Activated CD4-positive, alpha-beta memory T cell treated with anti-CD3 and anti-CD28 coated beads, Interleukin-2, amount 10 ng/mL, durations not matched to agents 7 days and 5 days (primary cell): ENCODE results near the gene KAZN. TPM values are rescaled to one million over a fixed set of nuclear protein-coding genes. Genes with fewer than 3 reads are reported as not detected.

Experiments
- CTCF ChIA-PET: fragments of 350-600 bp; sonication (Branson Sonifier 250); formaldehyde crosslinking; loops from one replicate; lab custom pipeline; 2021; ENCODE audit warnings: antibody characterized with exemption, inconsistent platforms; lab: Charles Lee
- POLR2A ChIA-PET: fragments of 350-600 bp; sonication (Branson Sonifier 250); formaldehyde crosslinking; loops from one replicate; lab custom pipeline; 2021; ENCODE audit warnings: antibody characterized with exemption; lab: Charles Lee
- DNase-seq: peaks from one replicate; pipeline ENCODE4 v3.0.0-alpha.2; 2020
- H3K27ac Mint-ChIP-seq: one replicate; pipeline ENCODE4 v1.8.0; 2021; ENCODE audit warnings: mild to moderate bottlenecking, mixed read lengths
- H3K27me3 Mint-ChIP-seq: one replicate; pipeline ENCODE4 v1.8.0; 2021; ENCODE audit warnings: mixed read lengths
- H3K36me3 Mint-ChIP-seq: one replicate; pipeline ENCODE4 v1.8.0; 2021; ENCODE audit warnings: low read depth, mixed read lengths
- H3K4me1 Mint-ChIP-seq: one replicate; pipeline ENCODE4 v1.8.0; 2021; ENCODE audit warnings: mixed read lengths
- H3K4me3 Mint-ChIP-seq: one replicate; pipeline ENCODE4 v1.8.0; 2021; ENCODE audit warnings: mild to moderate bottlenecking, mixed read lengths
- H3K9me3 Mint-ChIP-seq: one replicate; pipeline ENCODE4 v1.8.0; 2021; ENCODE audit warnings: mixed read lengths
- total RNA-seq, 2 experiments: library from RNA; stranded (reverse); gene quantifications; one replicate each; pipeline ENCODE4 v1.2.3, GENCODE V29; 2021

The KAZN gene
- total RNA-seq, 2 experiments from 2014 or later: 0.30 to 0.43 TPM

DNA sequence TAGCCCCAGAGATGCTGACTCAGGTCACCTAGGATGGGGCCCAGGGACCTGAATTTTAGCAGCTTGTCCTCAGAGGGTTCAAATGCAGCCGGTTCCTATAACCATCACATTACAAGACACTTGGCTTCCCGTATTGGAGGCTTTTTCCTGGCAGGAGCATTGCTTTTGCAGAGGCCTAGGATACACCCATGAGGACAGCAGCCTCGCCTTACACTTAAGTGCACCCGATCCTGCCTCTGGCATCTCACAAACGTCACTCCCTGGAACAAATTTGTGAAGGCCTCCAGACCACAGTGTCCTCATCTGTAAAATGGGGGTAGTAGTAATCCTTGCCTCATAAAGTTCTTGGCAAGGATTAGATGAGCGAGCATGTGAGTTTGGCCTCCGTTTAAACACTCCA, 130.0 kb downstream of the KAZN start:
- Mint-ChIP-seq H3K27me3 (no peaks in the 10 kb centered on the region), H3K4me3 (no peak overlapping the region), H3K9me3 (no peaks in the 10 kb centered on the region), H3K27ac (no peak overlapping the region), H3K4me1 (no peaks in the 10 kb centered on the region), H3K36me3 (no peaks in the 10 kb centered on the region)
- POLR2A ChIA-PET: no interaction called here
- DNase-seq: no peak
- CTCF ChIA-PET: no interaction called here

- H3K4me1 Mint-ChIP-seq: no peaks in the 10 kb centered on the region
- no peak overlapping the region for H3K27ac Mint-ChIP-seq
- CTCF ChIA-PET: no interaction called here
- POLR2A ChIA-PET: no interaction called here
- no peak for DNase-seq
- no peaks in the 10 kb centered on the region for H3K9me3 Mint-ChIP-seq
- no peak overlapping the region for H3K4me3 Mint-ChIP-seq
- H3K36me3 Mint-ChIP-seq: no peaks in the 10 kb centered on the region
- peaks cover 6% of the 10 kb centered on the region for H3K27me3 Mint-ChIP-seq
These were observed 134.2 kb downstream of the KAZN start for GRCh38 chr1:14732728-14733047.

- CTCF ChIA-PET: no interaction called here
- POLR2A ChIA-PET: no interaction called here
- H3K4me3 Mint-ChIP-seq: no peak overlapping the region
- no peaks in the 10 kb centered on the region for H3K9me3 Mint-ChIP-seq
- no peaks in the 10 kb centered on the region for H3K4me1 Mint-ChIP-seq
- no peak for DNase-seq
- H3K27ac Mint-ChIP-seq: no peak overlapping the region
- no peaks in the 10 kb centered on the region for H3K36me3 Mint-ChIP-seq
- H3K27me3 Mint-ChIP-seq: peaks cover 6% of the 10 kb centered on the region
These were observed 134.7 kb downstream of the KAZN start for GRCh38 chr1:14733048-14733778.

DNA sequence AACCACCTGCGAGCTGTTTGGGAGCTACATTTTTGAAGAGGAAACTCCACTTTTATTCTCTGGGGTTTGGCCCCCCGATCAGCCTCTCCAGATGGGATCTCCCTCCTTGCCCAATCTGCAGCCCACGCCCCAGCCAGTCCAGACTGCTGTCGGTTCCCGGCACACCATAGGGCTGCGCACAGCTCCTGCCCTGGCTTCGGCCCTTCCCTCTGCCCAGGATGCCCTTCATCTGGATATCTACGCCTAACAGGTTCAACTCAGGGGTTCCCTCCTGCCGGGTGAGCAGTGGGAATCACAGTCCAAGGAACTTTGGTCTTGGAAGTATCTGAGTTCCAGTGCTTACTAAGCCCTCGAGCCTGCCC, 135.3 kb downstream of the KAZN start:
- H3K4me3 Mint-ChIP-seq: no peak overlapping the region
- ChIA-PET CTCF (no interaction called here), POLR2A (no interaction called here)
- DNase-seq: no peak
- peaks cover 6% of the 10 kb centered on the region for H3K27me3 Mint-ChIP-seq
- H3K36me3 Mint-ChIP-seq: no peaks in the 10 kb centered on the region
- H3K4me1 Mint-ChIP-seq: no peaks in the 10 kb centered on the region
- no peaks in the 10 kb centered on the region for H3K9me3 Mint-ChIP-seq
- H3K27ac Mint-ChIP-seq: no peak overlapping the region

GRCh38 chr1:14735841-14736240, 137.4 kb downstream of the KAZN start:
- no peaks in the 10 kb centered on the region for H3K4me1 Mint-ChIP-seq
- H3K27ac Mint-ChIP-seq: no peak overlapping the region
- H3K9me3 Mint-ChIP-seq: no peaks in the 10 kb centered on the region
- POLR2A ChIA-PET: no interaction called here
- H3K4me3 Mint-ChIP-seq: no peak overlapping the region
- DNase-seq: no peak
- CTCF ChIA-PET: no interaction called here
- peaks cover 7% of the 10 kb centered on the region for H3K27me3 Mint-ChIP-seq
- H3K36me3 Mint-ChIP-seq: no peaks in the 10 kb centered on the region

- Mint-ChIP-seq H3K27me3 (peaks cover 9% of the 10 kb centered on the region), H3K4me1 (no peaks in the 10 kb centered on the region), H3K9me3 (no peaks in the 10 kb centered on the region), H3K36me3 (no peaks in the 10 kb centered on the region), H3K4me3 (no peak overlapping the region), H3K27ac (no peak overlapping the region)
- ChIA-PET CTCF (no interaction called here), POLR2A (no interaction called here)
- DNase-seq: no peak
These were observed 139.1 kb downstream of the KAZN start for GRCh38 chr1:14737561-14738094.

DNA sequence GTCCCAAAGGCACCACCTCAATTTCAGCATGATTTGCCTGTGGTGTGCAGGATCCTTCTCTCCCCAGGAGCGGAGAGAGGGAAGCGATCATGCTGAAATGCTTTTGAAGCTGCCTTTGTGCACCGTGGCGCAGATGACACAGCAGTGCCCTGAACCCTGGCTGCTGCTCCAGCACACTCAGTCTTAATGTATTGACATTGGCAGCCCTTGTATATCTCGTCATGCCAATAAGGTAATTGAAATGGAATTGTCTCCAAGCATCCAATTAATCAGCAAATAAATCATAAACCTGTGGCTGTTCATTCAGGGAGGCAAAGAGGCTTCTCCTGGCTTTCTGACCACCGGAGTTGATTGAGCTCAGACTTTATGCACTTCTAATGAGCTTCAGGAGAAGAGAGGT, 139.8 kb downstream of the KAZN start:
- CTCF ChIA-PET: no interaction called here
- Mint-ChIP-seq H3K4me1 (no peaks in the 10 kb centered on the region), H3K9me3 (no peaks in the 10 kb centered on the region), H3K4me3 (no peak overlapping the region), H3K27me3 (peaks cover 9% of the 10 kb centered on the region), H3K27ac (no peak overlapping the region), H3K36me3 (no peaks in the 10 kb centered on the region)
- no peak for DNase-seq
- POLR2A ChIA-PET: no interaction called here

DNA sequence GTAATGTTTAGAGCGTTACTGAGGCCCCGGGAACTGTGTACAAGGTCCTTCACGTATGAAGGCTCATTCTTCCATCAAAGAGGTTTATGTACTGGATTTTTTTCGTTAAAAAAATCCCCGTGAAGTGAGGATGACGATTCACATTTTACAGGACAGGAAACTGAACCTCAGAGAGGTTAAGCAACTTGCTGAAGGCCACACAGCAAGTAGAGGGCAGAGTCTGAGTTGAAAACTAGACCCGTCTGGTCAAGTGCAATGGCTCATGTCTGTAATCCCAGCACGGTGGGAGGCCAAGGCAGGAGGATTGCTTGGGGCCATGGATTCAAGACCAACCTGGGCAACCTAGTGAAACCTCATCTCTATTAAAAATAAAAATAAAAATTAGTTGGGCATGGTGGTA, 140.2 kb downstream of the KAZN start:
- ChIA-PET POLR2A (no interaction called here), CTCF (no interaction called here)
- no peak for DNase-seq
- Mint-ChIP-seq H3K27ac (no peak overlapping the region), H3K9me3 (no peaks in the 10 kb centered on the region), H3K4me3 (no peak overlapping the region), H3K36me3 (no peaks in the 10 kb centered on the region), H3K4me1 (no peaks in the 10 kb centered on the region), H3K27me3 (peaks cover 9% of the 10 kb centered on the region)

DNA sequence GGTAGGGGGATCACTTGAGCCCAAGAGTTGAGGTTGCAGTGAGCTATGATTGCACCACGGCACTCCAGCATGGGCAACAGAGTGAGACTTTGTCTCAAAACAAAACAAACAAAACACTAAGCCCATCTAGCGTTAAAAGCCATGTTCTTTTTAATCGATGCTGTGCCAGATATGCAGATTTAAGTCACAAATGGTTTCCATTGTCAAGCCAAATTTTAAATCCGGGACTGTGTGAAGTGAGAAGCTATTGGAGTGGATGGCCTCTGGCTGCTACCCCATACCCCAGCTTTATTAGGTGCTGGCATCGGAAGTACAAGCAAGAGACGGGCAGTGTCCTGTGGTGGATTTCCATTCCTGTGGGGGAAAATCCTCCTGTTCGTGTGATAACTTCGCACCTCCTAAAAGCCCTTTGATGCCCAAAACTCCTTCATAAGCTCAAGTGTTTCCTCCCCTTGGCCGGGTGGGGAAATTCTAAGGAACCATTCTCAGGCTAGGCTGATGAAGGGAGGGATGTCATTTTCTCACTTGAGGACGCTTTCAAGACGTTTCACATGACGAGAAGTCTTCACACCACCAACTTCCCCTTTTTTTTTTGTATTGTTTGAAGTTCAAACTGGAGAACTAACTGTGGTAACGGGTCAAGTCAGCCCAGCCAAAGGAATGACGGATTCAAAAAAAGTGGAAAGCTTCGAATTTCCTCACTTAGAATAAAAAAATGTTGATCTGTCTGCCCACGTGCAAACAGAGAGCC, 140.8 kb downstream of the KAZN start:
- no peaks in the 10 kb centered on the region for H3K9me3 Mint-ChIP-seq
- no peak overlapping the region for H3K27ac Mint-ChIP-seq
- ChIA-PET POLR2A (no interaction called here), CTCF (no interaction called here)
- H3K4me3 Mint-ChIP-seq: no peak overlapping the region
- DNase-seq: no peak
- H3K27me3 Mint-ChIP-seq: peaks cover 9% of the 10 kb centered on the region
- H3K4me1 Mint-ChIP-seq: no peaks in the 10 kb centered on the region
- no peaks in the 10 kb centered on the region for H3K36me3 Mint-ChIP-seq

GRCh38 chr1:14740016-14740415, 141.5 kb downstream of the KAZN start:
- ChIA-PET CTCF (no interaction called here), POLR2A (no interaction called here)
- H3K27me3 Mint-ChIP-seq: peaks cover 9% of the 10 kb centered on the region
- H3K27ac Mint-ChIP-seq: no peak overlapping the region
- H3K36me3 Mint-ChIP-seq: no peaks in the 10 kb centered on the region
- no peak for DNase-seq
- H3K4me3 Mint-ChIP-seq: no peak overlapping the region
- no peaks in the 10 kb centered on the region for H3K9me3 Mint-ChIP-seq
- H3K4me1 Mint-ChIP-seq: no peaks in the 10 kb centered on the region

DNA sequence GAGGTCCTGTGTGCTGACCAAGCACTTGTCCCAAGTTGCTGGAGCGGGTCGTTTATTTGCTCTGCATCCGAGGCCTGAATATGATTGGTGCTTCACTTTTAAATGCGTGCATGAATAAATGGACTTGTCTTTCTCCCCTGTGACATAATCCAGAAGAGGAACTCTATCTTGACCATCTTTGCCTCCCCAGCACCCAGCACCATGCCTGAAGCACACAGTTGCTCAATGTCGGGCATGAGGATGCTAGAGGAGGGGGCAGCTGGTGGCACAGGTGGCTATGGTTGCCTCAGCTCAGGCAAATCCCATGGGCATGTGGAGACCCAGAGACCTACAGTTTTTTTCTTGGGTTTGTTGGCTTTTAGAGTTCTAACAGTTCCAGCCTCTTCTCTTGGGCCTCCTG, 142.6 kb downstream of the KAZN start:
- H3K4me1 Mint-ChIP-seq: no peaks in the 10 kb centered on the region
- H3K9me3 Mint-ChIP-seq: no peaks in the 10 kb centered on the region
- H3K36me3 Mint-ChIP-seq: no peaks in the 10 kb centered on the region
- peaks cover 9% of the 10 kb centered on the region for H3K27me3 Mint-ChIP-seq
- ChIA-PET CTCF (no interaction called here), POLR2A (no interaction called here)
- H3K4me3 Mint-ChIP-seq: no peak overlapping the region
- no peak for DNase-seq
- H3K27ac Mint-ChIP-seq: no peak overlapping the region

DNA sequence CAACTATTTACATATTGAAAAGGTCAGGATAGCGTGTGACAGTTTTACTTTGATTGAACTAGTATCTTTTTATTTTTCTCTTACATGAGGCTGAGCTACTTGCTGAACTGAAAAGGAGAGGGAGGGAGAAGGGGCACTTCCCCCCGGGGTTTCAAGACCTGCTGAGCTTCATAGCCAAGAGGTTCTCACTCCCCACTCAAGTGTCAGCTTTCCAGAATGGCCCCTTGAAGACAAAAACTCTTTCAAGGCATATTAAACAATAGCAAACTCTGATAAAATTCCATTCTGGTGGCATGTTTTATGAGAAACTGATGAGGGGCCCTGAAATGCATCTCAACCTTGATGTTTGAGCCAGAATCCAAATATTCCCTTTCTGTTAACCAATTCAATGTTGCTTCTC, 143.0 kb downstream of the KAZN start:
- H3K27ac Mint-ChIP-seq: no peak overlapping the region
- ChIA-PET CTCF (no interaction called here), POLR2A (no interaction called here)
- no peak overlapping the region for H3K4me3 Mint-ChIP-seq
- no peaks in the 10 kb centered on the region for H3K36me3 Mint-ChIP-seq
- no peaks in the 10 kb centered on the region for H3K9me3 Mint-ChIP-seq
- no peaks in the 10 kb centered on the region for H3K4me1 Mint-ChIP-seq
- no peak for DNase-seq
- peaks cover 9% of the 10 kb centered on the region for H3K27me3 Mint-ChIP-seq

DNA sequence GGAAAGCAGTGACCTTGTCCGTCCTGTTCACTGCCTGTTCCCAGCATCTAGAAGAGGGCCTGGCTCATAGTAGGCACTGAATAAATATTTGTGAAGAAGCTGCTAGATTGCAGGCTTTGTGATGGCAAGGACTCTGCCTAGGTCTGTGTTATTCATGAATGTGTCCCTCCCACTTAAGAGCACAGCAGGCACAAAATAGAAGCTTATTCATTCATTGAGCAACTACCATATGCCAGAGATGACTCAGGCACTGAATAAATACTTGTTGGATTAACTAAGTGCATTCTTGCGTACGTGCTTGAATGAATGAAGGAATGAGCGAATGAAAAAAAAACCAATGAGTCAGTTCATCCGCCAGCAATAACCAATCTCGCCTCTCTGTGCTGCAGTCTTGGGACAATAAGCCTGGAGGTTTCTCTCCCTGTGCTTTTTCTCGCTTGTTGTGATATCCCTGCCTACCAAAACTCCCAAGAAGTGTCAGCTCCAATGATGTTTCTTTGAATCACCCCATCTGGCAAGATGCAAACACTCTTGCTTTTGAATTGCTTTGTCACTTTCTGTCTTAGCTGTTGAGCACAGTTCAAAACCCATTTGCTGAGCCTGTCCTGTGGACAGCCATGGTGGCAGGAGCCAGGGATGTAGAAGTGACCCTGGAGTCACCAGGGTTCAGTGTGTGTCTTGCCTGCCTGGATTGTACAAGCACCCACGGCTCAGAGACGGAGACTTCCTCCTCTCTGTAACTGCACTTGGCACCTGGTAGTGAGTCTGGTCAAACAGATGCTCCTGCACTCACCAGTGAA, 143.9 kb downstream of the KAZN start:
- H3K9me3 Mint-ChIP-seq: no peaks in the 10 kb centered on the region
- H3K27me3 Mint-ChIP-seq: peaks cover 3% of the 10 kb centered on the region
- no peak overlapping the region for H3K27ac Mint-ChIP-seq
- no peaks in the 10 kb centered on the region for H3K36me3 Mint-ChIP-seq
- POLR2A ChIA-PET: no interaction called here
- H3K4me3 Mint-ChIP-seq: no peak overlapping the region
- CTCF ChIA-PET: no interaction called here
- DNase-seq: no peak
- no peaks in the 10 kb centered on the region for H3K4me1 Mint-ChIP-seq
